Measurements from ENCODE around the gene METTL25B. TPM values are rescaled to one million over a fixed set of nuclear protein-coding genes. Genes with fewer than 3 reads are reported as not detected.
A peak's percentile ranks its signal among the peaks of the same experiment; 100 is the strongest.

The METTL25B gene
- total RNA-seq, 1 donor: 8.3 TPM

GRCh38 chr1:156727492-156727891, 777 bp upstream of the METTL25B start:
- H4K20me1 ChIP-seq (ENCODE audit: insufficient read depth, low read length): peaks cover 47% of the 10 kb centered on the region
- no peaks in the 10 kb centered on the region for H3K9me3 ChIP-seq (ENCODE audit: low read depth, low read length)
- H3K79me2 ChIP-seq (ENCODE audit: insufficient read depth, low read length): peaks cover 69% of the 10 kb centered on the region
- H3K4me2 ChIP-seq (ENCODE audit: insufficient read depth, low read length): peak overlapping the region; percentile 94
- DNase-seq (ENCODE audit: insufficient read length, low spot score, missing footprints): no peak
- H2AFZ ChIP-seq (ENCODE audit: low read length): peak overlapping the region; percentile 61
- TF ChIP-seq CTCF (IDR thresholded peaks at IDR 0.05; ENCODE audit: extremely low read depth, low read depth, low read length): no peak
- no peaks in the 10 kb centered on the region for H3K27me3 ChIP-seq (ENCODE audit: insufficient read depth, low read length)
- peak overlapping the region; percentile 100 for H3K27ac ChIP-seq (ENCODE audit: low read depth, low read length)
- peaks cover 38% of the 10 kb centered on the region for H3K4me1 ChIP-seq (ENCODE audit: insufficient read depth, low read length)
- H3K36me3 ChIP-seq (ENCODE audit: insufficient read depth, low read length): peaks cover 30% of the 10 kb centered on the region
- H3K4me3 ChIP-seq (ENCODE audit: insufficient read depth, low read length): peak overlapping the region; percentile 82

DNA sequence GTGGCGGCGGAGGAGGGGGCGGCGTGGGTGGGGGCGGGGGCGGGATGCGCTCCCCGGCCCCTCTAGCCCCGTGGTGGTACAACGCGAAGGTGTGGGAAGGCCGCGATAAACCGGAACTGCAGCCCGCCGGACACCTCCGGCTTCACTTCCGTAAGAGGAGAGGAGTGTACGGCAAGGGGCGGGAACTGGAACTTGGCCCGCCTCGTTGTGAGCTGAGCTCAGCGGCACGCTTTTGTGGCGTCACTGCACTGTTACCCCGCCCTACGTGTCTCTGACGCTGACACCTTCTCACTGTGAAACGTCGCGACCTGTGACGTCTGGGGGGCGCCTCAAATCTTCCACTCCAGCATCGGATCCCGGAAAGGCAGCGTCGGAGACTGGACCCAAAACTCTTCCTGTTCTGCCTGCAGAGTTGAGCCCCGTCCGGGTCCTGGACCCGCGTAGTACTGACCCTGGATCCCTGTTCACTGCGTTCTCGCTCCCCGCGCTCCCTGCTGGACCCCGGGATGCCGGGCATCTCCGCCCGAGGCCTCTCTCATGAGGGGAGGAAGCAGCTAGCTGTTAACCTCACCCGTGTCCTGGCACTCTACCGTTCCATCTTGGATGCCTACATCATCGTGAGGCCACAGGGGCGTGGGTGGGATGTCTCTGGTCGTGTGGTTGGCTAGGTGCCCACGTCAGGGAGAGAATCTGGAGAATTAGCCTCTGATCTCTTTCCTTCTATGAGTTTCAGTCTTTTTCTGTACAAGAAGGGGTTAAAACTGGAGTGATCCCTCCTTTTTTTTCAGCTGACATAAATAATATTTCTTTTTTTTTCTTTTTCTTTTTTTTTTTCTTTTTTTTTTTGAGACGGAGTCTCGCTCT, 562 bp downstream of the METTL25B start, which contains the start of gene ISG20L2:
ISG20L2 (minus strand) TSS at position 168 of the 864 bp plus-strand sequence. CDS start 1,114 bp downstream, outside the sequence.
- Histone ChIP-seq H3K27me3 (ENCODE audit: insufficient read depth, low read length) (no peaks in the 10 kb centered on the region), H3K36me3 (ENCODE audit: insufficient read depth, low read length) (peaks cover 24% of the 10 kb centered on the region), H3K4me2 (ENCODE audit: insufficient read depth, low read length) (peak within 1 kb of the TSS; percentile 98), H3K4me1 (ENCODE audit: insufficient read depth, low read length) (peaks cover 38% of the 10 kb centered on the region), H3K4me3 (ENCODE audit: insufficient read depth, low read length) (peak within 1 kb of the TSS; percentile 82), H4K20me1 (ENCODE audit: insufficient read depth, low read length) (peaks cover 37% of the 10 kb centered on the region), H3K27ac (ENCODE audit: low read depth, low read length) (peak within 1 kb of the TSS; percentile 100), H3K79me2 (ENCODE audit: insufficient read depth, low read length) (peaks cover 57% of the 10 kb centered on the region), H2AFZ (ENCODE audit: low read length) (peak within 1 kb of the TSS; percentile 92), H3K9me3 (ENCODE audit: low read depth, low read length) (no peaks in the 10 kb centered on the region)
- DNase-seq (ENCODE audit: insufficient read length, low spot score, missing footprints): peak; percentile 98
- TF ChIP-seq CTCF (IDR thresholded peaks at IDR 0.05; ENCODE audit: extremely low read depth, low read depth, low read length): no peak

DNA sequence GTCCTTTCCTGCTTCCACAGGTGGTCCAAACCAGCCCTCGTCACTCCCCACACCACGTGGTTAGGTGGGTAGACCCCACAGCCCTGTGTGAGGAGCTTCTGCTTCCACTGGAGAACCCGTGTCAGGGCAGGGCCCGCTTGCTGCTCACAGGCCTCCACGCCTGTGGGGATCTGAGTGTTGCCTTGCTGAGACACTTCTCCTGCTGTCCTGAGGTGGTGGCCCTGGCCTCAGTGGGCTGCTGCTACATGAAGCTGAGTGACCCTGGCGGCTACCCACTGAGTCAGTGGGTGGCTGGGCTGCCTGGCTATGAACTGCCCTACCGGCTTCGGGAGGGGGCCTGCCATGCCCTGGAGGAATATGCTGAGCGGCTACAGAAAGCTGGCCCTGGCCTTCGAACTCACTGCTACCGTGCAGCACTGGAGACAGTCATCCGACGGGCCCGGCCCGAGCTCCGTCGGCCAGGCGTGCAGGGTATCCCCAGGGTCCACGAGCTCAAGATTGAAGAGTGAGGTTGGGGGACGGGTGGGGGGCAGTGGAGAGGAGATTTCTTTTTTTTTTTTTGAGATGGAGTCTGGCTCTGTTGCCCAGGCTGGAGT, 5.8 kb downstream of the METTL25B start:
- Histone ChIP-seq H2AFZ (ENCODE audit: low read length) (no peak overlapping the region), H3K4me1 (ENCODE audit: insufficient read depth, low read length) (peaks cover 6% of the 10 kb centered on the region), H3K27ac (ENCODE audit: low read depth, low read length) (no peak overlapping the region), H3K79me2 (ENCODE audit: insufficient read depth, low read length) (peaks cover 14% of the 10 kb centered on the region), H3K9me3 (ENCODE audit: low read depth, low read length) (no peaks in the 10 kb centered on the region), H3K27me3 (ENCODE audit: insufficient read depth, low read length) (no peaks in the 10 kb centered on the region), H3K36me3 (ENCODE audit: insufficient read depth, low read length) (peaks cover 32% of the 10 kb centered on the region), H4K20me1 (ENCODE audit: insufficient read depth, low read length) (no peaks in the 10 kb centered on the region), H3K4me2 (ENCODE audit: insufficient read depth, low read length) (no peak overlapping the region), H3K4me3 (ENCODE audit: insufficient read depth, low read length) (no peak overlapping the region)
- TF ChIP-seq CTCF (IDR thresholded peaks at IDR 0.05; ENCODE audit: extremely low read depth, low read depth, low read length): no peak
- no peak for DNase-seq (ENCODE audit: insufficient read length, low spot score, missing footprints)

DNA sequence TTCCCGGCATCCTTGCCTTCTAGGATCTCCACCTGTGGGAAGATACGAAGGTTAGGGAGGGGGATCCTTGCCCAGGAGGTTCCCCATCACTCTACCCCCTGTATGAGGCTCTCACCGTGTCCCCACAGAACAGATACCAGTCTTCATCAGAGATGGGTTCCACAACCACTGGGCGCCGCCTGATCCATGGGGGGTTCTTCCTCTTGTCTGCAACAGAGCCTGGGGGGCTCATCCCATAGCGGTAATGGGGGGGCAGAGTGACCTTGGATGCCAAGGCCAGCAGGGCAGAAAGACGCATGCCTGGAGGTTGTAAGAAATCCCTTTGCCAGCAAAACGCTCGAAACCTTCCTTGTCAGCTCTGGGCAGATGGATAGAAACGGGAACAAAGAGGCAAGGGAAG, 10.1 kb downstream of the METTL25B start:
- Histone ChIP-seq H3K4me2 (ENCODE audit: insufficient read depth, low read length) (no peak overlapping the region), H3K9me3 (ENCODE audit: low read depth, low read length) (no peaks in the 10 kb centered on the region), H3K79me2 (ENCODE audit: insufficient read depth, low read length) (peaks cover 27% of the 10 kb centered on the region), H3K36me3 (ENCODE audit: insufficient read depth, low read length) (peaks cover 53% of the 10 kb centered on the region), H3K27me3 (ENCODE audit: insufficient read depth, low read length) (no peaks in the 10 kb centered on the region), H3K4me3 (ENCODE audit: insufficient read depth, low read length) (no peak overlapping the region), H3K27ac (ENCODE audit: low read depth, low read length) (no peak overlapping the region), H3K4me1 (ENCODE audit: insufficient read depth, low read length) (peaks cover 12% of the 10 kb centered on the region), H2AFZ (ENCODE audit: low read length) (no peak overlapping the region), H4K20me1 (ENCODE audit: insufficient read depth, low read length) (no peaks in the 10 kb centered on the region)
- no peak for TF ChIP-seq CTCF (IDR thresholded peaks at IDR 0.05; ENCODE audit: extremely low read depth, low read depth, low read length)
- no peak for DNase-seq (ENCODE audit: insufficient read length, low spot score, missing footprints)

All from osteoblast (primary cell).